ENCODE results near the gene CENPX. TPM values are rescaled to one million over a fixed set of nuclear protein-coding genes. Genes with fewer than 3 reads are reported as not detected.

CENPX gene
- polyA plus RNA-seq, 1 experiment: 57.0 TPM

GRCh38 chr17:82051776-82052637, 29.3 kb upstream of the CENPX start, which contains the start of the genes GPS1 and RFNG:
TSS of gene GPS1 (plus strand) at chr17:82051898. CDS start at chr17:82051932, 34 bp downstream.
TSS of gene RFNG (minus strand) at chr17:82051811. CDS start at chr17:82051766, 45 bp downstream.
- DNase-seq (ENCODE audit: low read depth): no peak
- TF ChIP-seq CTCF (IDR thresholded peaks at IDR 0.05; ENCODE audit: insufficient read depth, low read depth, low read length): no peak
- POLR2A ChIA-PET: no interaction called here
- peak within 1 kb of the TSS; percentile 87 for H3K4me3 ChIP-seq (ENCODE audit: low read depth, low read length)
- no peaks in the 10 kb centered on the region for H3K27me3 ChIP-seq (ENCODE audit: control insufficient read depth, insufficient read depth, low read length)
- peaks cover 51% of the 10 kb centered on the region for H3K36me3 ChIP-seq (ENCODE audit: control insufficient read depth, insufficient read depth, low read length)
- CTCF ChIA-PET: interaction anchor here (1.5 to 2.9 kb wide), 3 partner anchors 15 to 92 kb away, joined by 7 to 23 read pairs (median 10); partner anchors contain the start of genes DCXR and RAC3

- no peak for DNase-seq (ENCODE audit: low read depth)
- Histone ChIP-seq H3K27me3 (ENCODE audit: control insufficient read depth, insufficient read depth, low read length) (no peaks in the 10 kb centered on the region), H3K4me3 (ENCODE audit: low read depth, low read length) (peak overlapping the region; percentile 87), H3K36me3 (ENCODE audit: control insufficient read depth, insufficient read depth, low read length) (peaks cover 41% of the 10 kb centered on the region)
- CTCF ChIA-PET: interaction anchor here (1.5 to 2.9 kb wide), 4 partner anchors 14 to 91 kb away, joined by 7 to 23 read pairs (median 8); partner anchors contain the start of genes CENPX, DCXR, LRRC45 and RAC3
- POLR2A ChIA-PET: interaction anchor here (0.6 kb wide), 1 partner anchor 105 kb away, joined by 8 read pairs; no protein-coding TSS in a partner anchor
- TF ChIP-seq CTCF (IDR thresholded peaks at IDR 0.05; ENCODE audit: insufficient read depth, low read depth, low read length): no peak
These were observed 28.3 kb upstream of the CENPX start for GRCh38 chr17:82050761-82051641.

- Histone ChIP-seq H3K36me3 (ENCODE audit: control insufficient read depth, insufficient read depth, low read length) (peaks cover 35% of the 10 kb centered on the region), H3K4me3 (ENCODE audit: low read depth, low read length) (peak overlapping the region; percentile 87), H3K27me3 (ENCODE audit: control insufficient read depth, insufficient read depth, low read length) (no peaks in the 10 kb centered on the region)
- ChIA-PET CTCF (interaction anchor here (1.5 to 2.9 kb wide), 4 partner anchors 13 to 90 kb away, joined by 7 to 23 read pairs (median 8); partner anchors contain the start of genes CENPX, DCXR, LRRC45 and RAC3), POLR2A (no interaction called here)
- no peak for DNase-seq (ENCODE audit: low read depth)
- no peak for TF ChIP-seq CTCF (IDR thresholded peaks at IDR 0.05; ENCODE audit: insufficient read depth, low read depth, low read length)
These were observed 27.6 kb upstream of the CENPX start for GRCh38 chr17:82050152-82050760.

- POLR2A ChIA-PET: no interaction called here
- Histone ChIP-seq H3K4me3 (ENCODE audit: low read depth, low read length) (no peak overlapping the region), H3K27me3 (ENCODE audit: control insufficient read depth, insufficient read depth, low read length) (no peaks in the 10 kb centered on the region), H3K36me3 (ENCODE audit: control insufficient read depth, insufficient read depth, low read length) (peaks cover 29% of the 10 kb centered on the region)
- CTCF ChIA-PET: interaction anchor here (1.6 to 2.9 kb wide), 2 partner anchors 12 to 27 kb away, joined by 7 to 23 read pairs; partner anchors contain the start of genes CENPX, DCXR and LRRC45
- no peak for DNase-seq (ENCODE audit: low read depth)
- no peak for TF ChIP-seq CTCF (IDR thresholded peaks at IDR 0.05; ENCODE audit: insufficient read depth, low read depth, low read length)
These were observed 26.9 kb upstream of the CENPX start for GRCh38 chr17:82049521-82049971.
